Measurements from ENCODE around the gene BTBD17. TPM values are rescaled to one million over a fixed set of nuclear protein-coding genes. Genes with fewer than 3 reads are reported as not detected.

Gene BTBD17
- total RNA-seq, 1 experiment from 2014 or later = not detected

DNA sequence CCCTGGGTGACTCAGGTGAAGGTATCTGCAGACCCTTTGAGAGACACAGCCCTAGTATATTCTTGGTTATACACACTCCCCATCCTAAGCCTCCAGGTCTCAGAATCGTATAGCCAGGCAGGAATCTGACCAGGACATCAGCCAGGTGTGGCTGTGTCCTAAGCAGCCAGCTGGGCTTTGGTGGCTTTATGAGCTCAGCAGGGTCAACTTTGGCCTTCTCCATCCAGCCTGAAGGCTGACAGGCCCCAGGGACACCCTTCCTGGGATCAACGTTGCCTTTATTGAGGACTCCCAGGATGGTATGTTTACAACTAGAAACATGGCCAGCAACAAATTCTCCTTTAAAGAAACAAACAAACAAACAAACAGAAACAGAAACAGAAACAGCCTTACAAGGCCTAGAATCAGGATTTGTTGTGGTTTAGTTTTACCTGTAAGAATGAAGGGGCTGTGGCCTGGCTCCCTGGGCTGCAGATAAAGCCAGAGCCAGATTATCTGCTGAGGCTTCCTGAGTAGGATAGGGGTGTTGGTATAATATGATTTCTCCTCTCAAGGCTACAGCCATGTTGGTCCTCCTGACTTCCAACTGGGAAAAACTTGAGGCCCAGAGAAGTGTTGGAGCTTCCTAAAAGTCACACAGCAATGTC lies 27.2 kb downstream of the BTBD17 start:
- TF ChIP-seq FOSL1 (IDR thresholded peaks at IDR 0.05; ENCODE audit: low read depth) = no peak
- Histone ChIP-seq H3K4me1 (ENCODE audit: control insufficient read depth in 1 of 2, insufficient read depth in 2 of 2, low read length in 2 of 2) (no peaks in the 10 kb centered on the region), H4K20me1 (ENCODE audit: insufficient read depth) (no peaks in the 10 kb centered on the region), H3K79me2 (ENCODE audit: insufficient read depth, low read length) (no peaks in the 10 kb centered on the region), H3K9me3 (ENCODE audit: control insufficient read depth in 1 of 2, insufficient read depth in 1 of 2, low read depth in 1 of 2, low read length in 2 of 2) (no peaks in the 10 kb centered on the region), H3K36me3 (ENCODE audit: control insufficient read depth in 1 of 2, insufficient read depth in 2 of 2, low read length in 2 of 2) (no peaks in the 10 kb centered on the region), H3K9me2 (ENCODE audit: insufficient read depth) (no peaks in the 10 kb centered on the region), H3K27ac (ENCODE audit: low read depth, low read length) (no peak overlapping the region), H3K9ac (ENCODE audit: low read length) (no peak overlapping the region), H3K4me3 (replicated peaks in 1 of 2; ENCODE audit: low read depth in 1 of 2, low read length in 2 of 2) (no peak overlapping the region), H2AFZ (ENCODE audit: low read depth, low read length, poor library complexity, severe bottlenecking) (no peak overlapping the region), H3K4me2 (ENCODE audit: low read length) (no peak overlapping the region), H3K27me3 (ENCODE audit: insufficient read depth, low read length) (no peaks in the 10 kb centered on the region; the same call in 1 of the 2 replicates)
- CTCF ChIA-PET = no interaction called here
- ATAC-seq (no peak), DNase-seq (ENCODE audit: low read depth, low spot score) (no peak)
- POLR2A ChIA-PET = no interaction called here
- BruUV-seq (replicated peaks) = no TSS peak
- RAD21 ChIA-PET (ENCODE audit: low non-redundant PET in 1 of 2, low total read pairs in 2 of 2, uncharacterized antibody in 2 of 2, unreplicated experiment in 2 of 2) = no interaction called here
- intact Hi-C loops (cut with micrococcal nuclease) = no loop called here

GRCh38 chr17:74332763-74333283 lies 28.8 kb downstream of the BTBD17 start:
- no peak overlapping the region for H3K4me2 ChIP-seq (ENCODE audit: low read length)
- ATAC-seq (no peak), DNase-seq (ENCODE audit: low read depth, low spot score) (no peak)
- intact Hi-C loops (cut with micrococcal nuclease) = no loop called here
- H3K27ac ChIP-seq (ENCODE audit: low read depth, low read length) = no peak overlapping the region
- H3K4me1 ChIP-seq (ENCODE audit: control insufficient read depth in 1 of 2, insufficient read depth in 2 of 2, low read length in 2 of 2) = no peaks in the 10 kb centered on the region
- no peak overlapping the region for H2AFZ ChIP-seq (ENCODE audit: low read depth, low read length, poor library complexity, severe bottlenecking)
- BruUV-seq (replicated peaks) = no TSS peak
- ChIA-PET POLR2A (no interaction called here), RAD21 (ENCODE audit: low non-redundant PET in 1 of 2, low total read pairs in 2 of 2, uncharacterized antibody in 2 of 2, unreplicated experiment in 2 of 2) (no interaction called here), CTCF (interaction anchor here (1.6 kb wide), 1 partner anchor 36 kb away, joined by 4 read pairs; no protein-coding TSS in a partner anchor)
- no peaks in the 10 kb centered on the region for H3K9me2 ChIP-seq (ENCODE audit: insufficient read depth)
- TF ChIP-seq RAD21 (IDR thresholded peaks at IDR 0.05; ENCODE audit: low read depth) (no peak), EZH2phosphoT487 (IDR thresholded peaks at IDR 0.05; ENCODE audit: borderline replicate concordance) (no peak), EZH2 (IDR thresholded peaks at IDR 0.05) (no peak), FOSL1 (IDR thresholded peaks at IDR 0.05; ENCODE audit: low read depth) (no peak), MAX (IDR thresholded peaks at IDR 0.05) (no peak), ATF3 (IDR thresholded peaks at IDR 0.05) (no peak), SRF (IDR thresholded peaks at IDR 0.05; ENCODE audit: low read depth) (no peak), JUND (IDR thresholded peaks at IDR 0.05) (no peak), POLR2A (IDR thresholded peaks at IDR 0.05; ENCODE audit: borderline replicate concordance, extremely low read depth, insufficient read depth, insufficient read length) (no peak), POLR2AphosphoS5 (IDR thresholded peaks at IDR 0.05; ENCODE audit: low read depth, low read length) (no peak), CTCF (IDR thresholded peaks at IDR 0.05 in 2 of 3, conservative IDR thresholded peaks at IDR 0.05 in 1 of 3; ENCODE audit: borderline replicate concordance in 1 of 3, insufficient read depth in 1 of 3, low read depth in 2 of 3, low read length in 2 of 3) (no peak), ZFX (IDR thresholded peaks at IDR 0.05) (no peak), CBX3 (IDR thresholded peaks at IDR 0.05; ENCODE audit: low read depth) (no peak)
- TF ChIP-seq, protein P1, sequence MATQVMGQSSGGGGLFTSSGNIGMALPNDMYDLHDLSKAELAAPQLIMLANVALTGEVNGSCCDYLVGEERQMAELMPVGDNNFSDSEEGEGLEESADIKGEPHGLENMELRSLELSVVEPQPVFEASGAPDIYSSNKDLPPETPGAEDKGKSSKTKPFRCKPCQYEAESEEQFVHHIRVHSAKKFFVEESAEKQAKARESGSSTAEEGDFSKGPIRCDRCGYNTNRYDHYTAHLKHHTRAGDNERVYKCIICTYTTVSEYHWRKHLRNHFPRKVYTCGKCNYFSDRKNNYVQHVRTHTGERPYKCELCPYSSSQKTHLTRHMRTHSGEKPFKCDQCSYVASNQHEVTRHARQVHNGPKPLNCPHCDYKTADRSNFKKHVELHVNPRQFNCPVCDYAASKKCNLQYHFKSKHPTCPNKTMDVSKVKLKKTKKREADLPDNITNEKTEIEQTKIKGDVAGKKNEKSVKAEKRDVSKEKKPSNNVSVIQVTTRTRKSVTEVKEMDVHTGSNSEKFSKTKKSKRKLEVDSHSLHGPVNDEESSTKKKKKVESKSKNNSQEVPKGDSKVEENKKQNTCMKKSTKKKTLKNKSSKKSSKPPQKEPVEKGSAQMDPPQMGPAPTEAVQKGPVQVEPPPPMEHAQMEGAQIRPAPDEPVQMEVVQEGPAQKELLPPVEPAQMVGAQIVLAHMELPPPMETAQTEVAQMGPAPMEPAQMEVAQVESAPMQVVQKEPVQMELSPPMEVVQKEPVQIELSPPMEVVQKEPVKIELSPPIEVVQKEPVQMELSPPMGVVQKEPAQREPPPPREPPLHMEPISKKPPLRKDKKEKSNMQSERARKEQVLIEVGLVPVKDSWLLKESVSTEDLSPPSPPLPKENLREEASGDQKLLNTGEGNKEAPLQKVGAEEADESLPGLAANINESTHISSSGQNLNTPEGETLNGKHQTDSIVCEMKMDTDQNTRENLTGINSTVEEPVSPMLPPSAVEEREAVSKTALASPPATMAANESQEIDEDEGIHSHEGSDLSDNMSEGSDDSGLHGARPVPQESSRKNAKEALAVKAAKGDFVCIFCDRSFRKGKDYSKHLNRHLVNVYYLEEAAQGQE (IDR thresholded peaks at IDR 0.05; ENCODE audit: low read depth) = no peak
- H4K20me1 ChIP-seq (ENCODE audit: insufficient read depth) = no peaks in the 10 kb centered on the region
- H3K36me3 ChIP-seq (ENCODE audit: control insufficient read depth in 1 of 2, insufficient read depth in 2 of 2, low read length in 2 of 2) = no peaks in the 10 kb centered on the region
- no peak overlapping the region for H3K9ac ChIP-seq (ENCODE audit: low read length)
- H3K27me3 ChIP-seq (ENCODE audit: insufficient read depth, low read length) = no peaks in the 10 kb centered on the region; the same call in 1 of the 2 replicates
- H3K79me2 ChIP-seq (ENCODE audit: insufficient read depth, low read length) = no peaks in the 10 kb centered on the region
- no peak overlapping the region for H3K4me3 ChIP-seq (replicated peaks in 1 of 2; ENCODE audit: low read depth in 1 of 2, low read length in 2 of 2)
- H3K9me3 ChIP-seq (ENCODE audit: control insufficient read depth in 1 of 2, insufficient read depth in 1 of 2, low read depth in 1 of 2, low read length in 2 of 2) = no peaks in the 10 kb centered on the region

Measured in HCT116 (cell line).